SK-N-MC (cell line): ENCODE data around the gene SAMSN1.

ENCODE experiments used
- DNase-seq: peaks from one replicate; pipeline ENCODE4 v3.0.0-alpha.2; 2011; ENCODE audit warnings: low read depth, low spot score
- H3K27ac ChIP-seq: fragments of 200-600 bp; sonication (generic); 2 replicates; pipeline ENCODE4 v1.5.1; 2016; ENCODE audit warnings: mixed run types
- H3K36me3 ChIP-seq: fragments of 200-600 bp; sonication (generic); 2 replicates; pipeline ENCODE4 v1.6.1; 2017; ENCODE audit warnings: antibody characterized with exemption, low read length, mixed read lengths; ENCODE audit not compliant: insufficient read depth
- H3K4me3 ChIP-seq: fragments of 200-600 bp; sonication (generic); 2 replicates; pipeline ENCODE4 v1.5.1; 2016
- H3K9ac ChIP-seq: fragments of 200-600 bp; sonication (generic); 2 replicates; pipeline ENCODE4 v1.8.0; 2017; ENCODE audit warnings: mixed run types, mixed read lengths; ENCODE audit not compliant: insufficient read length
- H3K9me3 ChIP-seq: fragments of 200-600 bp; sonication (generic); 2 replicates; pipeline ENCODE4 v1.6.1; 2017; ENCODE audit warnings: low read depth, mild to moderate bottlenecking, antibody characterized with exemption, low read length, moderate library complexity, mixed read lengths
- EZH2 ChIP-seq: fragments of 200-600 bp; sonication (generic); IDR thresholded peaks from one replicate; pipeline ENCODE4 v1.6.1; 2017; ENCODE audit warnings: antibody characterized with exemption
- FOXP2 ChIP-seq: optimal IDR thresholded peaks from 2 replicates; pipeline ENCODE3; 2011; ENCODE audit warnings: mild to moderate bottlenecking, moderate library complexity; ENCODE audit not compliant: insufficient read depth; ENCODE audit errors: extremely low read length, control extremely low read depth
- POLR2AphosphoS5 ChIP-seq: IDR thresholded peaks from 2 replicates; pipeline ENCODE4 v1.6.1; 2012; ENCODE audit warnings: mild to moderate bottlenecking, low read depth, low read length, borderline replicate concordance

SAMSN1 gene

DNA sequence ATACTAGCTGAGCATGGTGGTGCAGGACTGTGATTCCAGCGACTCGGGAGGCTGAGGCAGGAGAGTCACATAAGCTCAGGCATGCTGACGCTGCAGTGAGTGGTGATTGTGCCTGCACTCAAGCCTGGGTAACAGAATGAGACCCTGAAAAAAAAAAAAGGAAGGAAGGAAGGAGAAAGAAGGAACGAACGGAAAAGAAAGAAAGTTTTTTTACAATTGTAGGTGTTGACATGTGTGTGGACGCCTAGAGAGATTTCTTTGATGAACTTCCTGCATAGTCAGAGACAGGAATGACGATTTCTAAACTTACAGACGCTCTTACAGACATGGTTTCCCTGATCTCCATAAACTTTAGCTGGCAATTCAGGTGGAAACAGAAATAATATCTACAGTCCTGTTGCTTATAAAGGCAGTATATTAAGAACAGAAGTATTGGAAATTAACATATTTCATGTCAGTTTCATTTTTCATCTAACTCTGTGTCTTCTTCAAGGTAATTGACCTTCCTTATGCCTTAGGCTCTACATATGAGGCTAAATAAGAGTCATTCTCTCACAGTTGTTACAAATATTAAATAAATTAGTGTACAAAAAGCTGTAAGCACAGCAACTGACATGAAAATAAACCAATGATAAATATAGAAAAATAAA is 4.1 kb downstream of the SAMSN1 start:
- Histone ChIP-seq H3K27ac (no peak overlapping the region), H3K9me3 (no peaks in the 10 kb centered on the region), H3K9ac (no peak overlapping the region), H3K36me3 (no peaks in the 10 kb centered on the region), H3K4me3 (peak overlapping the region; percentile 24; the same call in 1 of the 2 replicates)
- TF ChIP-seq EZH2, result no peak
- no peak for TF ChIP-seq FOXP2
- no peak for TF ChIP-seq POLR2AphosphoS5
- no peak for DNase-seq

DNA sequence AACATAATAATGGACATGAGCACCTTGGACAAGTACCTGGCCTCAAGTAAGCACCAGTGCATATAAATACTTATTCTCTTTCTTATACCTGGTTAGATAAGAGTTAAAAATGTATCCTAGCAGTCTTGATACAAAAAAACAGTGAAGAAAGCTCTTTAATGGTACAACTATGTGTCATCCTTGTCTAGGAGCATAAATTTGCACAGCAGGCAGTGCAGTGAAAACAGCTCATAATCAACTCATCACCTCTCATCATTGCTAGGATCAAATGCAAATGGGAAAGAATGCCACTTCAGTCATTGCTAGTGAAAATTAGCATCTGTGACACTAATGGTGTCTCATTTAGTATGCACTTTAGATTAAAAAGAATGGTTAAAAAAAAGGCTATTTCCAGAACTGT is 7.6 kb downstream of the SAMSN1 start:
- TF ChIP-seq FOXP2, result no peak
- no peaks in the 10 kb centered on the region for H3K36me3 ChIP-seq
- no peak overlapping the region for H3K9ac ChIP-seq
- no peak overlapping the region for H3K27ac ChIP-seq
- H3K4me3 ChIP-seq, result no peak overlapping the region
- DNase-seq, result no peak
- no peaks in the 10 kb centered on the region for H3K9me3 ChIP-seq

DNA sequence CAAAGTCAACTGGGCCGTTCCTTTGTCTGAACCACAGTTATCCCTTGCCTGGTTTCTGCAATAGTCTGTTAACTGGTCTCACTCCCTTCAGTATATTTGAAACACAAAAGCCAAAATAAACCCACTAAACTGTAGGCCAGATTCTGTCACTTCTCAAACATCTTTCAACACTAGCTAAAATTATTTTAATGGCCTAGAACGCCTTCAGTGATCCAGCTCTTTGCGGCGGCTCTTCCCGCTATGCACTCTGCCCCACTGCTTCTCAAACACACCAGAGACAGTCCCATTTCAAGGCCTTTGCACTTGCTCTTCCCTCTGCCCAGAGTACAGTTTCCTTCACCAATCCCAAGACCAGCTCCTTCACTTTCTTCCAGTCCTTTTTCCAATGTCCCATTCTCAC is 9.2 kb downstream of the SAMSN1 start:
- H3K36me3 ChIP-seq, result no peaks in the 10 kb centered on the region
- H3K9me3 ChIP-seq, result no peaks in the 10 kb centered on the region
- H3K4me3 ChIP-seq, result no peak overlapping the region
- no peak overlapping the region for H3K27ac ChIP-seq
- TF ChIP-seq POLR2AphosphoS5 (no peak), FOXP2 (no peak), EZH2 (no peak)
- H3K9ac ChIP-seq, result no peak overlapping the region
- no peak for DNase-seq

DNA sequence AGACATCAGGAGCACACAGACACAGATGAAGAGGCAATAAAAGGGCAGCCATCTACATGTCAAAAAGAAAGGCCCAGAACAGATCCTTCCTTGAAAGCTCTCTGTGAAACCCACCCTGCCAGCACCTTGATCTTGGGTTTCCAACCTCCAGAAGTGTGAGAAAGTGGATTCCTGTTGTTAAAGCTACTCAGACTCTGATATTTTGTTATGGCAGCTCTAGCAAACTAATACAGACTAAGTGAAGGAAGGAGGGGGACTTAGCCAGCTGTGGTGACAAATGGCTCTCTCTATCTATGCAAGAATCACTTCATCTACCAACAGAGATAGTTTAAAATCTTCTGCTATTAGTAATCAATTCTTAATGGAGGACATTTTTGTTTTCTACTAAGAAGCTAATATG is 10.4 kb downstream of the SAMSN1 start:
- TF ChIP-seq FOXP2 (no peak), EZH2 (no peak), POLR2AphosphoS5 (no peak)
- Histone ChIP-seq H3K4me3 (no peak overlapping the region), H3K27ac (no peak overlapping the region), H3K36me3 (no peaks in the 10 kb centered on the region), H3K9ac (no peak overlapping the region), H3K9me3 (no peaks in the 10 kb centered on the region)
- DNase-seq, result no peak

DNA sequence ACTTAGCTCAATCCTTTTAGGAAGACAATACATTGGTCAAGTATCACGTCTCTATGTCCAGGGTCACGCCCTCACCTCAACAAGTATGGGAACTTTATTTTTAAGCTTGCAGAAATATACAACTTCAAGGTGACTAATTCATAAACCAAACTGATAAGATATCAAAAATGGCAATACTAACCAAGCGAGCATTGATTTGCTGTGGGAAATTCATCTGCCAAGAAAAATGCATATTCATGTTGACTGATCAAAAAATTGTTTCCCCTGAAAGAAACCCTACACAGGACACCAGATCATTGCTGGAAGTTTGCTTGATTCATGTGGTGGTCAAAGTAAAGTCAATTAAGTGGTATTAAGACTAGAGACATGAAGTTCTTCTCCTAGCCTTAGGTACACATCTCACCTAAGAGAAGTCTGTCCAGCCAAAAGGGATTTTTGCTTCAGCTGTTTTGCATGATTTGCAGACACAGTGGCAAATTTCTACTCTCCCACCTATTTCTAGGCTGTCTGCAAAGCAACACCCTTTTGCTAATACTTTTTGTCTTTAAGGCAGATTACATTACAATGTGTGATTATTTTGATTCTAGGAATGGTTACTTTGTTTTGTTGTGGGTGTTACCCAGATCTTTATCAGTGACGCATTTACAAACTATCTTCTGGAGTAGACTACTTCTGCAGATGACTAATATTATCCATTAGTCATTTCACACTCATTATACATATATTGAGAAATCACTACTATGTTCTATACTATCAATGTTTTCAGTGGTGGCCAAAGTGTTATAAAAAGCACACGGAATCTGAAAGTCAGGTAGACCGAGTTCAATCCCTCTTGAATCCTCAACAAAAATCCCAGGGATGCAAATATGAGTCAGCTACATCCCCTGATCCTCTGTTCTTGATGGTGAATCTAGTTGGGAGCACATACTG is 12.4 kb downstream of the SAMSN1 start:
- no peak for DNase-seq
- no peak overlapping the region for H3K4me3 ChIP-seq
- no peaks in the 10 kb centered on the region for H3K36me3 ChIP-seq
- no peak overlapping the region for H3K9ac ChIP-seq
- no peaks in the 10 kb centered on the region for H3K9me3 ChIP-seq
- H3K27ac ChIP-seq, result no peak overlapping the region
- no peak for TF ChIP-seq FOXP2
- TF ChIP-seq POLR2AphosphoS5, result no peak
- TF ChIP-seq EZH2, result no peak

DNA sequence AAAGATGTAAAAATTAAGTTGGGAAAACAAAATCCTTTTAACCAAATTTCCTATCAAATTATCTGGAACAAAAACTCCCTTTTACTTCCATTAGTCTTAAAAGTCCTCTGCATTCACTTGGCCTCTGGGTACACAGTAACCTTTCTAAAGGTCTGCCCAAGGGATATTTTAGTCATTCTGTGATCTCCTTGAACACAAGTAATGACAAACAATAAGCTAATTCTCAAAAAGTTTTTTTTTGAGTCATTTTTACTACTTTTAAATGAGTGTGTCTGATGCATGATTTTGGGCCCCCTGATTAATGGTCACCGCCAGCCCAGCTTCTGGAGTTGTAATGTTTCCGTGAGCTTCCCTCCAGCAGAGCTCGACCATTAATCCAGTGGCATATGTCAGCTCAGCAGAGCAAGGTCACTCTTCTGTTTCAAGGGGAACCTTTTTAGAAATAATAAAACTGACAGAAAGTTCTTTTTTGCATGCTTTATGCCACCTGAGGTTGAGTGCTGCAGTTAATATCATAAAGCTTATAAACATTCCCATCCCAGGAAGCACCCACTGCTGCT is 14.3 kb downstream of the SAMSN1 start:
- no peak for DNase-seq
- Histone ChIP-seq H3K9ac (no peak overlapping the region), H3K4me3 (no peak overlapping the region), H3K36me3 (no peaks in the 10 kb centered on the region), H3K9me3 (no peaks in the 10 kb centered on the region), H3K27ac (no peak overlapping the region)
- no peak for TF ChIP-seq POLR2AphosphoS5
- TF ChIP-seq FOXP2, result no peak
- TF ChIP-seq EZH2, result no peak

DNA sequence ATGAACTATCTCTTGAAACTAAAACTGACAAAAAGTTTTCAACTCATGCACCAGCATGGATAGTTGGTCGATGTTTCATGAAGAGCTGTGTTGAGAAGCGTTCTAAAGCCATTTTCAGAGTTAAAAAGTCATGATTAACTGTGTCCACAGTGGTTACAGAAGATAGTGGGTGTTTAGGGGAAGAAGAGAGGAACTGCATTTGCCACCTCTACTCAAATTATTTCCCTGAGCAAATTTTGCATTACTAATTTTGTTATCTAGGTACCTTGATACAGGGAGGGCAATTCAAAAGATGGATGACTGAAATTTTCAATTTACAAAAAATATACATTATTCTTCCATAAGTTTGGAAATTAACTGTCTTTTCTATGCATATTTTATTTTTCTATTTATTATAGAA is 15.5 kb downstream of the SAMSN1 start:
- Histone ChIP-seq H3K36me3 (no peaks in the 10 kb centered on the region), H3K9me3 (no peaks in the 10 kb centered on the region), H3K27ac (no peak overlapping the region), H3K9ac (no peak overlapping the region), H3K4me3 (no peak overlapping the region)
- TF ChIP-seq POLR2AphosphoS5, result no peak
- no peak for TF ChIP-seq FOXP2
- no peak for TF ChIP-seq EZH2
- DNase-seq, result no peak

DNA sequence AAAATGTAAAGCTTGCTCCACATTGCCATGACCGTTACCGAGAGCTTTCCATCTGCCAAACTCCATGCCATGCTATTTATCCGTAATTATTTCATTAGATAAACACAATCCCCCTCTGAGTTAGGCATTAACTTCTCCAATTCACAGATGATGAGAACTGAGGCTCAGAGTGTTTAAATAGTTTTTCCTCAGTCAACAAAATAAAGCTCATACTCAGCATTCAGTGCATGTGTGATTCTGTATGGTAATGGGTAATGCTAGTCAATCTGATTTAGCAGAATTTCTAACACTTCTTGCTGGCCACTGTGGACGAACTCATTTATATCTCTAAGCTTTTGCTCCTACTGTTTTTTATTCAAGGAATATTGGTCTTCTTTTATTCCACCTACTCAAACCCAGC is 17.3 kb downstream of the SAMSN1 start:
- Histone ChIP-seq H3K9me3 (no peaks in the 10 kb centered on the region), H3K27ac (no peak overlapping the region), H3K9ac (no peak overlapping the region), H3K4me3 (no peak overlapping the region), H3K36me3 (no peaks in the 10 kb centered on the region)
- no peak for DNase-seq
- TF ChIP-seq POLR2AphosphoS5 (no peak), FOXP2 (no peak), EZH2 (no peak)
